ENCODE results near the gene ERC1. TPM values are rescaled to one million over a fixed set of nuclear protein-coding genes. Genes with fewer than 3 reads are reported as not detected.

The ERC1 gene
- polyA plus RNA-seq, 1 donor from 2014 or later: 7.1 TPM

DNA sequence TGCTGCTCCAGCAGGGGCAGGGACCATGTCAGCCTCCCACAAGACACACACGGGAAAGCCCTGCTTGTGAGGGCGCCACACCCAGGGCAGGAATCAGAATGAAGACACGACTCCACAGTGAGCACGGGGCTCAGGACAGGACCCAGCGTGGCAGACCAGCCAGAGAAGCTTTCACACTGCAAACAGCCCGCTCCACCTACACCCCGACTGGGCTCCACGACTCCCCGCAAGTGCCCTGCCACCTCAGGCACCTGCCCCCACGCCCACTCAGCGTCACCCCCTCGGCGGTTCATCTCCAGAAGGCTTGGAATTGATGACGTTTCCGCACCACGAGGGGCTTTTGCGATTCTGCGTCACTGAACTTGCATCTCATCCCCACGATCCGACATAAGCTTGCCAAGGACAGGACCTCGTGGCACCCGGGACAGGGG, 512.3 kb downstream of the ERC1 start:
- Histone ChIP-seq H3K4me3 (ENCODE audit: low read length) (no peak overlapping the region), H3K9me2 (ENCODE audit: insufficient read depth, low read length) (no peaks in the 10 kb centered on the region), H3K36me3 (ENCODE audit: insufficient read depth, low read length) (no peaks in the 10 kb centered on the region), H3K27ac (ENCODE audit: low read length) (no peak overlapping the region), H3K9ac (ENCODE audit: low read length) (no peak overlapping the region), H3F3A (ENCODE audit: insufficient read depth, low read length, poor library complexity, severe bottlenecking) (no peaks in the 10 kb centered on the region), H3K27me3 (ENCODE audit: insufficient read depth, low read depth, low read length) (no peaks in the 10 kb centered on the region), H3K4me2 (ENCODE audit: low read length) (no peak overlapping the region), H2AFZ (ENCODE audit: low read depth, low read length) (no peak overlapping the region), H3K9me3 (ENCODE audit: low read length) (no peaks in the 10 kb centered on the region), H4K20me1 (ENCODE audit: insufficient read depth) (no peaks in the 10 kb centered on the region), H3K79me2 (replicated peaks; ENCODE audit: insufficient read depth, low read length) (no peaks in the 10 kb centered on the region)
- TF ChIP-seq POLR2AphosphoS5 (IDR thresholded peaks at IDR 0.05) (no peak), EZH2 (IDR thresholded peaks at IDR 0.05; ENCODE audit: borderline replicate concordance, insufficient read depth, low read length, poor library complexity, severe bottlenecking) (no peak), MXI1 (conservative IDR thresholded peaks at IDR 0.05; ENCODE audit: poor library complexity, severe bottlenecking) (no peak)

DNA sequence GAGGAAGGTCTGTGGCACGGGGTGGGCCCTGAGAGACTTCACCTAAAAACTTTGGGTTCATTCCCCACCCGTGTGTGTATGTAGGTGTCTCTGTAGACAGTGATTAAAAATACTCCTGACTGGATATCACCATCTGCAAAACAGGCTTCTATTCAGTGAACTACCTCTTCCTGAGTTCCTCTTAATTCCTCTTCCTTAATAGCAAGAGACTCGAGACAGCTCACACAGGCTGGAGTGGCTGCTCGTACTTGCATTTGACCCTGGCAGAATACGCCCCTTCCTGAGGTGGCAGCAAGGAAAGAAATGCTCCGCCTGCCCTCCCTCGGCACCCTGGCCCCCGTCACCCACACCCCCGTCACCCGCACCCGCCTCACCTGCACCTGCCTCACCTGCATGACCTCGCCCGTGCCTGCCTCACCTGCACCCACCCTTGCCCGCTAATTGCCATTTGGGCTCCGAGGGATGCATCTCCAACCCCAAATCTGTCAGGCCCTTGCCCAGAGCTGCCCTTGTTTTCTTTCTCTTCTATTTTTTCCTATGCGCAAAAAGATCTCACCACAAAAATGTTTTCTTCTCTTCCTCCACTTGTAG, 513.4 kb downstream of the ERC1 start:
- Histone ChIP-seq H3K4me3 (ENCODE audit: low read length) (no peak overlapping the region), H2AFZ (ENCODE audit: low read depth, low read length) (no peak overlapping the region), H3K4me2 (ENCODE audit: low read length) (no peak overlapping the region), H4K20me1 (ENCODE audit: insufficient read depth) (no peaks in the 10 kb centered on the region), H3K9me2 (ENCODE audit: insufficient read depth, low read length) (no peaks in the 10 kb centered on the region), H3K9me3 (ENCODE audit: low read length) (no peaks in the 10 kb centered on the region), H3K27me3 (ENCODE audit: insufficient read depth, low read depth, low read length) (no peaks in the 10 kb centered on the region), H3F3A (ENCODE audit: insufficient read depth, low read length, poor library complexity, severe bottlenecking) (no peaks in the 10 kb centered on the region), H3K9ac (ENCODE audit: low read length) (no peak overlapping the region), H3K79me2 (replicated peaks; ENCODE audit: insufficient read depth, low read length) (no peaks in the 10 kb centered on the region), H3K27ac (ENCODE audit: low read length) (no peak overlapping the region), H3K36me3 (ENCODE audit: insufficient read depth, low read length) (no peaks in the 10 kb centered on the region)
- no peak for TF ChIP-seq TAF1 (IDR thresholded peaks at IDR 0.05; ENCODE audit: low read depth)
- no peak for TF ChIP-seq EP300 (conservative IDR thresholded peaks at IDR 0.05; ENCODE audit: poor library complexity, severe bottlenecking)
- TF ChIP-seq, protein P1, sequence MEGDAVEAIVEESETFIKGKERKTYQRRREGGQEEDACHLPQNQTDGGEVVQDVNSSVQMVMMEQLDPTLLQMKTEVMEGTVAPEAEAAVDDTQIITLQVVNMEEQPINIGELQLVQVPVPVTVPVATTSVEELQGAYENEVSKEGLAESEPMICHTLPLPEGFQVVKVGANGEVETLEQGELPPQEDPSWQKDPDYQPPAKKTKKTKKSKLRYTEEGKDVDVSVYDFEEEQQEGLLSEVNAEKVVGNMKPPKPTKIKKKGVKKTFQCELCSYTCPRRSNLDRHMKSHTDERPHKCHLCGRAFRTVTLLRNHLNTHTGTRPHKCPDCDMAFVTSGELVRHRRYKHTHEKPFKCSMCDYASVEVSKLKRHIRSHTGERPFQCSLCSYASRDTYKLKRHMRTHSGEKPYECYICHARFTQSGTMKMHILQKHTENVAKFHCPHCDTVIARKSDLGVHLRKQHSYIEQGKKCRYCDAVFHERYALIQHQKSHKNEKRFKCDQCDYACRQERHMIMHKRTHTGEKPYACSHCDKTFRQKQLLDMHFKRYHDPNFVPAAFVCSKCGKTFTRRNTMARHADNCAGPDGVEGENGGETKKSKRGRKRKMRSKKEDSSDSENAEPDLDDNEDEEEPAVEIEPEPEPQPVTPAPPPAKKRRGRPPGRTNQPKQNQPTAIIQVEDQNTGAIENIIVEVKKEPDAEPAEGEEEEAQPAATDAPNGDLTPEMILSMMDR (IDR thresholded peaks at IDR 0.05; ENCODE audit: poor library complexity, severe bottlenecking): no peak
- no peak for TF ChIP-seq SMC3 (conservative IDR thresholded peaks at IDR 0.05; ENCODE audit: poor library complexity)
- no peak for TF ChIP-seq EZH2 (IDR thresholded peaks at IDR 0.05; ENCODE audit: borderline replicate concordance, insufficient read depth, low read length, poor library complexity, severe bottlenecking)
- TF ChIP-seq MXI1 (conservative IDR thresholded peaks at IDR 0.05; ENCODE audit: poor library complexity, severe bottlenecking): no peak
- TF ChIP-seq, protein P2, sequence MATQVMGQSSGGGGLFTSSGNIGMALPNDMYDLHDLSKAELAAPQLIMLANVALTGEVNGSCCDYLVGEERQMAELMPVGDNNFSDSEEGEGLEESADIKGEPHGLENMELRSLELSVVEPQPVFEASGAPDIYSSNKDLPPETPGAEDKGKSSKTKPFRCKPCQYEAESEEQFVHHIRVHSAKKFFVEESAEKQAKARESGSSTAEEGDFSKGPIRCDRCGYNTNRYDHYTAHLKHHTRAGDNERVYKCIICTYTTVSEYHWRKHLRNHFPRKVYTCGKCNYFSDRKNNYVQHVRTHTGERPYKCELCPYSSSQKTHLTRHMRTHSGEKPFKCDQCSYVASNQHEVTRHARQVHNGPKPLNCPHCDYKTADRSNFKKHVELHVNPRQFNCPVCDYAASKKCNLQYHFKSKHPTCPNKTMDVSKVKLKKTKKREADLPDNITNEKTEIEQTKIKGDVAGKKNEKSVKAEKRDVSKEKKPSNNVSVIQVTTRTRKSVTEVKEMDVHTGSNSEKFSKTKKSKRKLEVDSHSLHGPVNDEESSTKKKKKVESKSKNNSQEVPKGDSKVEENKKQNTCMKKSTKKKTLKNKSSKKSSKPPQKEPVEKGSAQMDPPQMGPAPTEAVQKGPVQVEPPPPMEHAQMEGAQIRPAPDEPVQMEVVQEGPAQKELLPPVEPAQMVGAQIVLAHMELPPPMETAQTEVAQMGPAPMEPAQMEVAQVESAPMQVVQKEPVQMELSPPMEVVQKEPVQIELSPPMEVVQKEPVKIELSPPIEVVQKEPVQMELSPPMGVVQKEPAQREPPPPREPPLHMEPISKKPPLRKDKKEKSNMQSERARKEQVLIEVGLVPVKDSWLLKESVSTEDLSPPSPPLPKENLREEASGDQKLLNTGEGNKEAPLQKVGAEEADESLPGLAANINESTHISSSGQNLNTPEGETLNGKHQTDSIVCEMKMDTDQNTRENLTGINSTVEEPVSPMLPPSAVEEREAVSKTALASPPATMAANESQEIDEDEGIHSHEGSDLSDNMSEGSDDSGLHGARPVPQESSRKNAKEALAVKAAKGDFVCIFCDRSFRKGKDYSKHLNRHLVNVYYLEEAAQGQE (IDR thresholded peaks at IDR 0.05; ENCODE audit: borderline replicate concordance): no peak
- no peak for TF ChIP-seq POLR2AphosphoS5 (IDR thresholded peaks at IDR 0.05)
- no peak for TF ChIP-seq RAD21 (conservative IDR thresholded peaks at IDR 0.05)

All from neural cell (in vitro differentiated cells).